ENCODE data around the gene ARL2BP. TPM values are rescaled to one million over a fixed set of nuclear protein-coding genes. Genes with fewer than 3 reads are reported as not detected.

Gene ARL2BP
- total RNA-seq, 6 experiments from 2014 or later: 19.3 to 26.8 (median 22.0) TPM

DNA sequence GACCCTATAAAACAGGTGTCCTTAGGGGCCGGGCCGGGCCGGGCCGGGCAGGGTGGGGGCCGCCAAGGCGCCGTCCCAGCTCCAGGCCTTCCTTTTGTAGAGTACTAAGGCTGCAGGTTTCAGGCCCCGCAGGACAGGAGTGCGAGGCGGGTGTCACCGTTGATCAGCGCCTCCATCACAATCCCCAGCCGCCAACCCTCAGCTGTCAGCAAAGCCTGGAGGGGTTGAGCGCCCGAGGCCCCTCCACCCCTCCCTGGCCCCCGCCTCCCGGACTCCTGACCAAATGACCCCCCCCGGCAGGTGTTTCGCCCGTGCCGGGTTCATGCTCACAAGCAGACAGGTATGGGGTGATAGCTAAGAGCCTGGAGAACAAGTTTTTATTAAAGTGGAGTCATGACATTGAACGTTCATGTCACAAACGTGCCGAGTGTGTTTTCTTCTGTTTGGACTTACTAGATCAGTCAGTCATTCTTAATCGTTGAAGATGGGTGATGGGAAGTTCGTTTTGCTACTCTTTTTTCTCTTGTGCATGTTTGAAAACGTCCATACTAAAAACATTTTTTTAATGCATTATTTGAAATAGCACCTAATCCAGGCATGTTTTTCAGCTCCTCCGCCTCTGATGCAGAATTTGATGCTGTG, 534 bp downstream of the ARL2BP start:
- peak; percentile 57 to 78 (median 76) for DNase-seq
- Histone ChIP-seq H3K4me1 (peaks cover 0 to 27% (median 10%) of the 10 kb centered on the region in 4 donors), H3K27ac (peak overlapping the region; percentile 89 to 96 (median 95)), H3K9me3 (no peaks in the 10 kb centered on the region), H3K36me3 (peaks cover 0 to 16% (median 4%) of the 10 kb centered on the region in 4 donors), H3K27me3 (no peaks in the 10 kb centered on the region), H3K4me3 (peak overlapping the region; percentile 76 to 96 (median 95))
- TF ChIP-seq POLR2A (IDR thresholded peaks at IDR 0.05): no peak
- TF ChIP-seq, protein P1, sequence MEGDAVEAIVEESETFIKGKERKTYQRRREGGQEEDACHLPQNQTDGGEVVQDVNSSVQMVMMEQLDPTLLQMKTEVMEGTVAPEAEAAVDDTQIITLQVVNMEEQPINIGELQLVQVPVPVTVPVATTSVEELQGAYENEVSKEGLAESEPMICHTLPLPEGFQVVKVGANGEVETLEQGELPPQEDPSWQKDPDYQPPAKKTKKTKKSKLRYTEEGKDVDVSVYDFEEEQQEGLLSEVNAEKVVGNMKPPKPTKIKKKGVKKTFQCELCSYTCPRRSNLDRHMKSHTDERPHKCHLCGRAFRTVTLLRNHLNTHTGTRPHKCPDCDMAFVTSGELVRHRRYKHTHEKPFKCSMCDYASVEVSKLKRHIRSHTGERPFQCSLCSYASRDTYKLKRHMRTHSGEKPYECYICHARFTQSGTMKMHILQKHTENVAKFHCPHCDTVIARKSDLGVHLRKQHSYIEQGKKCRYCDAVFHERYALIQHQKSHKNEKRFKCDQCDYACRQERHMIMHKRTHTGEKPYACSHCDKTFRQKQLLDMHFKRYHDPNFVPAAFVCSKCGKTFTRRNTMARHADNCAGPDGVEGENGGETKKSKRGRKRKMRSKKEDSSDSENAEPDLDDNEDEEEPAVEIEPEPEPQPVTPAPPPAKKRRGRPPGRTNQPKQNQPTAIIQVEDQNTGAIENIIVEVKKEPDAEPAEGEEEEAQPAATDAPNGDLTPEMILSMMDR (IDR thresholded peaks at IDR 0.05): no peak
- peak; percentile 36 to 56 (median 54) for ATAC-seq
- WGBS (ENCODE audit: insufficient coverage, low coverage, low lambda C conversion rate, missing lambda C conversion rate): 5% methylated on average over 13 of the region's 28 CpGs
- intact Hi-C loops (cut with DNase I): no loop called here

DNA sequence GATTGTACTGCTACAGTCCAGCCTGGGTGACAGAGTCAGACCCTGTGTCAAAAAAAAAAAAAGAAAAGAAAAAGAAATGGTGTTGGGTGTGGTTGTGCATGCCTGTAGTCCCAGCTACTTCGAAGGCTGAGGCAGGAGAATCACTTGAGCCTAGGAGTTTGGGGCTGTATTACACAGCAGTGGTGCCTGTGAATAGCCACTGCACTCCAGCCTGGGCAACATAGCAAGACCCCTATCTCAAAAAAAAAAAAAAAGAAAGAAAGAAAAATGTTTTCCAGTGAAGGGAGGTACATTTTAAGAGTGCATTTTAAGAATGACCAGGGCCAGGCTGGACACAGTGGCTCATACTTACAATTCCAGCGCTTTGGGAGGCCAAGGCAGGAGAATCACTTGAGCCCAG, 6.3 kb downstream of the ARL2BP start:
- Histone ChIP-seq H3K4me1 (peaks cover 0 to 44% (median 15%) of the 10 kb centered on the region in 4 donors), H3K4me3 (no peak overlapping the region), H3K36me3 (peaks cover 0 to 21% (median 9%) of the 10 kb centered on the region in 4 donors), H3K27me3 (no peaks in the 10 kb centered on the region), H3K9me3 (no peaks in the 10 kb centered on the region), H3K27ac (peak overlapping the region; percentile 65 to 97 (median 87))
- 88% methylated on average over 2 of the region's 2 CpGs for WGBS (ENCODE audit: insufficient coverage, low coverage, low lambda C conversion rate, missing lambda C conversion rate)
- TF ChIP-seq POLR2A (IDR thresholded peaks at IDR 0.05): no peak
- TF ChIP-seq, protein P1 (IDR thresholded peaks at IDR 0.05): no peak
- intact Hi-C loops (cut with DNase I): no loop called here
- no peak for DNase-seq
- ATAC-seq: no peak

GRCh38 chr16:57252148-57252721, 7.2 kb downstream of the ARL2BP start:
- DNase-seq (peak; percentile 46 to 84 (median 69)), ATAC-seq (peak; percentile 88 to 94 (median 91))
- Histone ChIP-seq H3K27me3 (no peaks in the 10 kb centered on the region), H3K4me3 (peak overlapping the region in 1 of 3 donors; percentile 13), H3K4me1 (peaks cover 0 to 40% (median 14%) of the 10 kb centered on the region in 4 donors), H3K27ac (peak overlapping the region; percentile 65 to 97 (median 87)), H3K36me3 (peaks cover 0 to 18% (median 9%) of the 10 kb centered on the region in 4 donors), H3K9me3 (no peaks in the 10 kb centered on the region)
- peak; percentile 69 for TF ChIP-seq POLR2A (IDR thresholded peaks at IDR 0.05)
- TF ChIP-seq, protein P1 (IDR thresholded peaks at IDR 0.05): no peak
- intact Hi-C loops (cut with DNase I): no loop called here
- WGBS (ENCODE audit: insufficient coverage, low coverage, low lambda C conversion rate, missing lambda C conversion rate): 30% methylated on average over 6 of the region's 6 CpGs

GRCh38 chr16:57253466-57253865, 8.4 kb downstream of the ARL2BP start:
- Histone ChIP-seq H3K9me3 (no peaks in the 10 kb centered on the region), H3K27ac (peak overlapping the region in 2 of 3 donors; percentile 79 to 97), H3K4me1 (peaks cover 0 to 30% (median 11%) of the 10 kb centered on the region in 4 donors), H3K36me3 (peaks cover 0 to 18% (median 9%) of the 10 kb centered on the region in 4 donors), H3K27me3 (no peaks in the 10 kb centered on the region), H3K4me3 (no peak overlapping the region)
- intact Hi-C loops (cut with DNase I): no loop called here
- DNase-seq (peak in 1 of 3 donors; percentile 38), ATAC-seq (peak in 2 of 4 donors; percentile 18 to 32)
- WGBS (ENCODE audit: insufficient coverage, low coverage, low lambda C conversion rate, missing lambda C conversion rate): 32% methylated on average over 1 of the region's 1 CpG
- no peak for TF ChIP-seq POLR2A (IDR thresholded peaks at IDR 0.05)
- TF ChIP-seq, protein P1 (IDR thresholded peaks at IDR 0.05): no peak

Measured in right lobe of liver (tissue), 6 donors.